ENCODE results near the gene ZNF346. TPM values are rescaled to one million over a fixed set of nuclear protein-coding genes. Genes with fewer than 3 reads are reported as not detected.

Gene ZNF346
- total and polyA plus RNA-seq, 10 of the 15 experiments (the other 5 are each of a cell fraction or from before 2014, with no cell fraction given) = 6.5 to 30.2 (median 24.0) TPM

DNA sequence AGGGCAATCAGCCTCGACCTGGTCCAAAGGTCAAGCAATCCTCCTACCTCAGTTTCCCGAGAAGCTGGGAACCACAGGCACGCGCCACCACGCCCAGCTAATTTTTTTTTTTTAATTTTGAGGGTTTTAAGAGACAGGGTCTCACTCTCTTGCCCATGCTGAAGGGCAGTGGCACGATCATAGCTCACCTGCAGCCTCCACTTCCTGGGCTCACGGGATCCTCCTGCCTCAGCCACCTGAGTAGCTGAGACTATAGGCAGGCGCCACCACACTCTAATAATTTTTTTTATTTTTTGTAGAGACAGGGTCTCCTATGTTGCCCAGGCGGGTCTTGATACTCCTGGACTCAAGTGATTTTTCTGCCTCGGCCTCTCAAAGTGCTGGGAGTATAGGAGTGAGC is 17.5 kb upstream of the ZNF346 start:
- ChIA-PET POLR2A (interaction anchor here (0.6 to 1.8 kb wide), 5 partner anchors 8 to 132 kb away, joined by 3 to 17 read pairs (median 3); no protein-coding TSS in a partner anchor), RAD21 (ENCODE audit: unreplicated experiment) (interaction anchor here (0.9 to 3.0 kb wide), 6 partner anchors 8 to 344 kb away, joined by 3 to 10 read pairs (median 4); partner anchors contain the start of gene ZNF346), SMC1A (ENCODE audit: uncharacterized antibody, unreplicated experiment) (interaction anchor here (1.2 to 4.0 kb wide), 9 partner anchors 9 to 81 kb away, joined by 3 to 30 read pairs (median 7); partner anchors contain the start of gene ZNF346), CTCF (interaction anchor here (1.0 to 4.9 kb wide), 8 partner anchors 9 to 109 kb away, joined by 3 to 40 read pairs (median 8); partner anchors contain the start of gene ZNF346)
- no peaks in the 10 kb centered on the region for H3K36me3 ChIP-seq (ENCODE audit: control insufficient read depth in 2 of 2, insufficient read depth in 2 of 2, low read length in 1 of 2)
- no peak for TF ChIP-seq WRNIP1 (IDR thresholded peaks at IDR 0.05; ENCODE audit: borderline replicate concordance, low read depth, low read length)
- TF ChIP-seq, protein P1, sequence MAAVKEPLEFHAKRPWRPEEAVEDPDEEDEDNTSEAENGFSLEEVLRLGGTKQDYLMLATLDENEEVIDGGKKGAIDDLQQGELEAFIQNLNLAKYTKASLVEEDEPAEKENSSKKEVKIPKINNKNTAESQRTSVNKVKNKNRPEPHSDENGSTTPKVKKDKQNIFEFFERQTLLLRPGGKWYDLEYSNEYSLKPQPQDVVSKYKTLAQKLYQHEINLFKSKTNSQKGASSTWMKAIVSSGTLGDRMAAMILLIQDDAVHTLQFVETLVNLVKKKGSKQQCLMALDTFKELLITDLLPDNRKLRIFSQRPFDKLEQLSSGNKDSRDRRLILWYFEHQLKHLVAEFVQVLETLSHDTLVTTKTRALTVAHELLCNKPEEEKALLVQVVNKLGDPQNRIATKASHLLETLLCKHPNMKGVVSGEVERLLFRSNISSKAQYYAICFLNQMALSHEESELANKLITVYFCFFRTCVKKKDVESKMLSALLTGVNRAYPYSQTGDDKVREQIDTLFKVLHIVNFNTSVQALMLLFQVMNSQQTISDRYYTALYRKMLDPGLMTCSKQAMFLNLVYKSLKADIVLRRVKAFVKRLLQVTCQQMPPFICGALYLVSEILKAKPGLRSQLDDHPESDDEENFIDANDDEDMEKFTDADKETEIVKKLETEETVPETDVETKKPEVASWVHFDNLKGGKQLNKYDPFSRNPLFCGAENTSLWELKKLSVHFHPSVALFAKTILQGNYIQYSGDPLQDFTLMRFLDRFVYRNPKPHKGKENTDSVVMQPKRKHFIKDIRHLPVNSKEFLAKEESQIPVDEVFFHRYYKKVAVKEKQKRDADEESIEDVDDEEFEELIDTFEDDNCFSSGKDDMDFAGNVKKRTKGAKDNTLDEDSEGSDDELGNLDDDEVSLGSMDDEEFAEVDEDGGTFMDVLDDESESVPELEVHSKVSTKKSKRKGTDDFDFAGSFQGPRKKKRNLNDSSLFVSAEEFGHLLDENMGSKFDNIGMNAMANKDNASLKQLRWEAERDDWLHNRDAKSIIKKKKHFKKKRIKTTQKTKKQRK (IDR thresholded peaks at IDR 0.05; ENCODE audit: low read depth, low read length) = no peak
- TF ChIP-seq NFIC (IDR thresholded peaks at IDR 0.05; ENCODE audit: low read depth, low read length) = no peak
- TF ChIP-seq SMAD5 (IDR thresholded peaks at IDR 0.05; ENCODE audit: low read depth) = no peak
- 0 out of 2 replicates have a peak, but pooled peaks cover 2% of the 10 kb centered on the region for H4K20me1 ChIP-seq (ENCODE audit: control insufficient read depth, insufficient read depth)
- H3K27ac ChIP-seq (ENCODE audit: control insufficient read depth, insufficient read depth) = no peak overlapping the region
- WGBS (ENCODE audit: insufficient coverage, insufficient replicate concordance, low lambda C conversion rate, missing lambda C conversion rate) = 70% methylated on average over 10 of the region's 10 CpGs
- ATAC-seq (no peak), FAIRE-seq (no peak), DNase-seq (ENCODE audit: low read depth, low spot score) (no peak)
- peaks cover 4% of the 10 kb centered on the region for H3K4me1 ChIP-seq (ENCODE audit: control insufficient read depth, insufficient read depth, low read length)
- peak overlapping the region; percentile 59 for H3K4me3 ChIP-seq
- H3K4me2 ChIP-seq (ENCODE audit: control insufficient read depth, insufficient read depth) = peak overlapping the region; percentile 91
- H3K9ac ChIP-seq (ENCODE audit: control insufficient read depth, insufficient read depth, low read length) = peak overlapping the region; percentile 94; the same call in 1 of the 2 replicates
- intact Hi-C loops (cut with micrococcal nuclease; ENCODE audit: unreplicated experiment) (no loop called here), in situ Hi-C loops (cut with MboI) (no loop called here)
- H3K79me2 ChIP-seq (ENCODE audit: control insufficient read depth, insufficient read depth, low read length) = peaks cover 70% of the 10 kb centered on the region
- no peaks in the 10 kb centered on the region for H3K27me3 ChIP-seq (replicated peaks in 1 of 2; ENCODE audit: control insufficient read depth in 2 of 2, insufficient read depth in 2 of 2, low read length in 1 of 2)
- no TSS peak for BruUV-seq (replicated peaks)
- H2AFZ ChIP-seq (ENCODE audit: control insufficient read depth, low read depth, low read length) = no peak overlapping the region
- H3K9me3 ChIP-seq (replicated peaks; ENCODE audit: control insufficient read depth, insufficient read depth, low read length) = no peaks in the 10 kb centered on the region
